Prostate gland (tissue), 2 donors: ENCODE data around the gene TRAF1.
A peak's percentile ranks its signal among the peaks of the same experiment; 100 is the strongest.

Experiments used
- CTCF ChIP-seq, 4 experiments: fragments of 200-600 bp in 2 of 4; fragments of 450-650 bp in 2 of 4; sonication (generic) in 2 of 4; IDR thresholded peaks; 1 replicate in 3 of 4; 2 replicates in 1 of 4; pipeline ENCODE4 v1.5.1; 2016 to 2019; ENCODE audit warnings: antibody characterized with exemption in 4 of 4, mild to moderate bottlenecking in 2 of 4, moderate library complexity in 2 of 4
- POLR2A ChIP-seq: fragments of 450-650 bp; IDR thresholded peaks from one replicate; pipeline ENCODE4 v1.6.1; 2016; ENCODE audit warnings: antibody characterized with exemption, mild to moderate bottlenecking
- POLR2AphosphoS5 ChIP-seq: sonication (generic); formaldehyde crosslinking; IDR thresholded peaks from one replicate; pipeline ENCODE4 v1.6.1; 2017; ENCODE audit warnings: antibody characterized with exemption

- TF ChIP-seq CTCF (IDR thresholded peaks at IDR 0.05): no peak
- peak; percentile 98 for TF ChIP-seq POLR2AphosphoS5
- peak; percentile 45 for TF ChIP-seq POLR2A
These were observed 8.8 kb upstream of the TRAF1 start for GRCh38 chr9:120935383-120935857.
